ENCODE measurements around the gene ALG11.
A peak's percentile ranks its signal among the peaks of the same experiment; 100 is the strongest.
"Not testable (repeated sequence)": the region's sequence is repeated elsewhere in the genome, so short reads cannot be mapped to it uniquely, and the experiment has no call there.

The ALG11 gene, protein sequence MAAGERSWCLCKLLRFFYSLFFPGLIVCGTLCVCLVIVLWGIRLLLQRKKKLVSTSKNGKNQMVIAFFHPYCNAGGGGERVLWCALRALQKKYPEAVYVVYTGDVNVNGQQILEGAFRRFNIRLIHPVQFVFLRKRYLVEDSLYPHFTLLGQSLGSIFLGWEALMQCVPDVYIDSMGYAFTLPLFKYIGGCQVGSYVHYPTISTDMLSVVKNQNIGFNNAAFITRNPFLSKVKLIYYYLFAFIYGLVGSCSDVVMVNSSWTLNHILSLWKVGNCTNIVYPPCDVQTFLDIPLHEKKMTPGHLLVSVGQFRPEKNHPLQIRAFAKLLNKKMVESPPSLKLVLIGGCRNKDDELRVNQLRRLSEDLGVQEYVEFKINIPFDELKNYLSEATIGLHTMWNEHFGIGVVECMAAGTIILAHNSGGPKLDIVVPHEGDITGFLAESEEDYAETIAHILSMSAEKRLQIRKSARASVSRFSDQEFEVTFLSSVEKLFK

DNA sequence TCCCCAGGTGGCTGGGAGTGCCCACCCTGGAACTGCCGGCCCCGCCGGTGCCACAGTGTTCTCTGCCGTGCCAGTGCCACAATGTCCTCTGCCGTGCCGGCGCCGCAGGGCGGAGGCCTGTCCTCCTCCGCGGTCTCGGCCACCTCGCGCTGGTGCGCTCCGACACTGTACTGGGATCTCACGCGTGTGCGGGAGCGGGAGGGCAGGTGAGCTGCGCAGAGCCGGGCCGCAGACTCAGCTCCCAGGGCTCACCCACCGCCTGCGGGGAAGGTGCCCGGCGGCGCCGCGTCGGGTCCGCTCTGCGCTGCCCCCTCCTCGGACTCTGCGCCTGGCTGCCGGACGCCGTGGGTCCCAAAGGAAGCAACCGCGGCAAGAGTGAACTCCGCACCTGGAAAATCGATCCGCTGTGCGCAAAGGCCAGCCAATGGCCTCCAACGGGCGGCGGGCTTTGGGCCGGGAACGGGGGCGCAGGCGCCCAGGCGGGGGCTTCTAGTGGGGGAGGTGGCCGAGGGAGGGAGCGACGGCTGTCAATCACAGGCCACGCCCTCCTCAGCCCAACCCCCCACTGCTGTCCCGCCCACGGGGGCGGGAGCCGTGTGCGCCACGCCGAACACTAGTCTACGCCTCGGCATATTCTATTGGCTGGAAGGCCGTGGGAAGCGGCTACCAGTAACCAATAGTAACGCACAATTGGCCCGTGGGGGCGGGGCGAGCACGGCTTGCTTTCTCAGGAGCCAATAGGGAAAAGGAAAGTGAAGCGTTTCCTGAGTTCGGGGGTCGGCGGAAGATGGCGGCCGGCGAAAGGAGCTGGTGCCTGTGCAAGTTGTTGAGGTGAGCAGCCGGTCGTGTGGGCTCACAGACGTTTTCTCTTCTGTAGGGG lies at the start of gene ALG11:
TSS of gene ALG11 (plus strand) at position 767 of the 880 bp plus-strand sequence. CDS start at position 788, 21 bp downstream.
- DNase-seq (ENCODE audit: low read depth in 3 of 3): peak; percentile 99

GRCh38 chr13:51966186-51966585 lies 46.0 kb upstream of the ALG11 start:
- no peak for DNase-seq (ENCODE audit: low read depth in 3 of 3)

DNA sequence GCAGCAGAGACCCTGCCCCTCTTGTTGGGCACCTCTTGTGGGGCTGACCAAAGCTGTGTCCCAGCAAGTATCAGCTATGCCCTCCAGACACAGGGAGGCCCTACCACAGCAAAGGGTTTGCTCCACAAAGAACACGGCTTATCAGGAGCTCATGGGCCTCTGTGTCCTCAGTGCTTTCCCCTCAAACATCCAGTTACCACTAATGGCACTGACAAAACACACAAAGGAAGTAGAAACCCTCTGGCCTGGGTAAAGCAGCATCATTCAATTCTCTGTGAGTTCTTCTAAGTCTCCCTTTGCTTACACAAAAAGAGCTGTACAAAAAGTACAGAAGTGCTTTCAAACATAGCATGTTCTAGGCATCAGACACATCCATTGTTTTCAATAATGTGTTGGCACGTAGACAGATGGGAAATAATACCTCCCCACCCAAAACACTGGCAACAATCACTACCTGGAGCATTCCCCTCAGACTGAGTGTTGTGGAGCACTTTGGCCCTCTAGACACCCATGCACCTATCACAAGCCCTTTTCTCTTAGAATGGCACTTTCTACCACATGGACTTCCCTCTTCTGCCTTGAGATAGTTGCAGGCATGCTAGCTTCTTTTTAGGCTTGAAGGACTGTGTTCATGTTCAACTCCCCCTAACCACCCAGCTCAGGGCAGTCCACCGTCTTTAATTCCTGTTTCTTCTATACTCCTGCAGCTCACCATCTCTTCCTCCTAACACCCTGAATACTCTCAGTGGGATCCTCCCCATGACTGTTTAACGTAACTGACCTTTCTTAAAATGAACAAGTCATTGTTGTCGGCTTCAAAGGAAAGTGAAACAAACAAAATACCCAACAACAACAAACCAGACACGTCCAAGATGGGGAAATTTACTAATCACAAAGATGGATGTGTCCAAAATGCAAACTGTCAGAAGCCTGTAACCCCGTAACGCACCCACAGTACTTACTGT lies 44.4 kb upstream of the ALG11 start:
- no peak for DNase-seq (ENCODE audit: low read depth in 3 of 3)

DNA sequence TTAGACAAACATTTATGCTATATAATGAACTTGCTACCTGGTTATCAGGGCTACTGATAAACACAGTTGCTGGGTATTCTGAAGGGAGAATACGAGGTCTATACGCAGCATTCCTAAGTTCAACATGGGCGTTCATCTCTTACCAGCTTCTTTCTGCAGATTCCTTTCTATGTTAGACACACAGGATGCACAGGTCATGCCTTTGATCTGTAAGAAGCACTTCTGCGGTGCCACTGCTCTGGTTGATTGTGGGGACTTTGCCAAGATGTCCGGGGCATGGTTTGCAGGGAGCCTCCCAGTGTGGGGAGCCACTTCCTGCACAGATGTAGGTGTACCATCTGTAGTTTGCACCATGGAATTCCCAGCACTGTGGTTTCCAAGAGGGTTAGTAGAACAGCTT lies 41.8 kb upstream of the ALG11 start:
- DNase-seq (ENCODE audit: low read depth in 3 of 3): no peak

- DNase-seq (ENCODE audit: low read depth in 3 of 3): no peak
Measured at GRCh38 chr13:51971520-51972426, 40.4 kb upstream of the ALG11 start.

- DNase-seq (ENCODE audit: low read depth in 3 of 3): no peak
Measured at GRCh38 chr13:51974482-51974881, 37.7 kb upstream of the ALG11 start.

DNA sequence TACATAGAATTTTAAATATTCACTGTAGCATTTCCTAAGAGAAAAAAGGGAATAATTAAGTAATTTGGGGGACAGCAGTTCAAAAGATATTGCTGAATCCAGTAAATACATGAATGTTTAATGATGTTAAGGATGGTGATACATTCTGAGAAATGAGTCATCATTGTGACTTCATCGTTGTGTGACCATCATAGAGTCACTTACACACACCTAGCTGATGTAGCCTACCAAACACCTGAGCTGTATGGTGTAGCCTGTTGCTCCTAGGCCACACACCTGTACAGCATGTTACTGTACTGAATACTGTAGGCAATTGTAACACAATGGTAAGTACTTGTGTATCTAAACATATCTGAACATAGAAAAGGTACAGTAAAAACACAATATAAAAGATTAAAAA lies 35.8 kb upstream of the ALG11 start:
- DNase-seq (ENCODE audit: low read depth in 3 of 3): no peak

- no peak for DNase-seq (ENCODE audit: low read depth in 3 of 3)
Measured at GRCh38 chr13:51976890-51977289, 35.3 kb upstream of the ALG11 start.

- no peak for DNase-seq (ENCODE audit: low read depth in 3 of 3)
Measured at GRCh38 chr13:51977625-51978024, 34.6 kb upstream of the ALG11 start.

GRCh38 chr13:51978796-51979556 lies 33.2 kb upstream of the ALG11 start:
- no peak for DNase-seq (ENCODE audit: low read depth in 3 of 3)

DNA sequence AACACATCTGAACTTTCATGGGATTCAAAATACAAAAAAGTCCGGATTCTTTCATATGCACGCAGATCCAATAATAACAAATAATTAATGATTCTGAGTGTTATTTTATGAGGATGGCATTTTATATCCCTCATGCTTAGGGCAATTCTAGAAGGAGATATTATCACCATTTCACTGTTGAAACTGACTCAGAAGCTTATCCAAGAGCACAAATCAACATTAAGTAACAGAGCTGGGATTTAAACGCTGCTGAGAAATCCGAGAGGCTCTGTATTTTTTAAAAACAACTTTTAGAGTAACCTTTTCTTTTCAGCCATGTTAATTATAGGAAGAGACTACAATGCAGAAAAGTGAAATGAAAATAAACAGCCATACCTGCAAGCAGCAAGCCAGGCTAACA lies 31.3 kb upstream of the ALG11 start:
- no peak for DNase-seq (ENCODE audit: low read depth in 3 of 3)

GRCh38 chr13:51981355-51981754 lies 30.8 kb upstream of the ALG11 start:
- no peak for DNase-seq (ENCODE audit: low read depth in 3 of 3)

DNA sequence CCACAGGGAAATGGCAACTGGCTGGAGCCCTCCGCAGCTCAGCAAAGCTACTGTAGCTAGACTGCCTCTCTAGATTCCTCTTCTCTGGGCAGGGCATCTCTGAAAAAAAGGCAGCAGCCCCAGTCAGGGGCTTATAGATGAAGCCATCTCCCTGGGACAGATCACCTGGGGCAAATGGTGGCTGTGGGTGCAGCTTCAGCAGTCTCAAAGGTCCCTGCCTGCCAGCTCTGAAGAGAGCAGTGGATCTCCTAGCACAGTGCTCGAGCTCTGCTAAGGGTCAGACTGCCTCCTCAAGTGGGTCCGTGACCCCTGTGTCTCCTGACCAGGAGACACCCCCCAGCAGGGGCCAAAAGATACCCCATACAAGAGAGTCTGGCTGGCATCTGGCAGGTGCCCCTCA lies 28.9 kb upstream of the ALG11 start:
- not testable (repeated sequence) for DNase-seq (ENCODE audit: low read depth in 3 of 3)

DNA sequence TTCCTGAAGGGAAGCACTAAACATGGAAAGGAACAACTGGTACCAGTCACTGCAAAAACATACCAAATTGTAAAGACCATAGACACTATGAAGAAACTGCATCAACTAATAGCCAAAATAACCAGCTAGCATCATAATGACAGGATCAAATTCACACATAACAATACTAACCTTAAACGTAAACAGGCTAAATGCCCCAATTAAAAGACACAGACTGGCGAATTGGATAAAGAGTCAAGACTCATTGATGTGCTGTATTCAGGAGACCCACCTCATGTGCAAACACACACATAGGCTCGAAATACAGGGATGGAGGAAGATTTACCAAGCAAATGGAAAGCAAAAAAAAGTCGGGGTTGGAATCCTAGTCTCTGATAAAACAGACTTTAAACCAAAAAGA lies 27.3 kb upstream of the ALG11 start:
- not testable (repeated sequence) for DNase-seq (ENCODE audit: low read depth in 3 of 3)

DNA sequence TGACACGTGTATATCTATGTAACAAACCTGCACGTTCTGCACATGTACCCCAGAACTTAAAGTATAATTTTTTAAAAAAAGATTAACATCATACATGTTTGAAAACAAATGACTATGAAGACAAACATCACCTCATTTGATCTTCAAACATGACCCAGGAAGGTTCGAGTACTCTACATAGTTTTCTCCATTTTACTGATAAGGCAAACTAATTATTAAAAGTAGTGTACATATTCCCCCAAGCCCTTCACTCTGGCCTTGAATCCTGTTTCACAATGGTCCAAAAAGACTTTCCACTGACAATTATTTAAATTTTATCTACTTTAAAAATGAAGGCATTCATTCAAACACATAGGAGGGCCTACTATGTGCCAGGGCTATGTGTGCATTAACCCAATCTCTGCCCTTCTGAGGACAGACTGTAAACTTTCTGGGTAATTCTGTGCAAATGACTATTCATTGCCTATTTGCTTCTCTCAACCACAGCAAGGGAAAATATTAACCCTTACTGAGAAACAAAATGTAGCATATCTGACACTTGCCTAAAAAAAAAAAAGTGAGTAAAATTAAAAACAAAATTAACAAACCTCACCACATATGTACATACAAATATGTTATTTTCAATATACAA lies 23.1 kb upstream of the ALG11 start:
- DNase-seq (ENCODE audit: low read depth in 3 of 3): no peak

- DNase-seq (ENCODE audit: low read depth in 3 of 3): no peak
Measured at GRCh38 chr13:51993713-51994112, 18.5 kb upstream of the ALG11 start.

DNA sequence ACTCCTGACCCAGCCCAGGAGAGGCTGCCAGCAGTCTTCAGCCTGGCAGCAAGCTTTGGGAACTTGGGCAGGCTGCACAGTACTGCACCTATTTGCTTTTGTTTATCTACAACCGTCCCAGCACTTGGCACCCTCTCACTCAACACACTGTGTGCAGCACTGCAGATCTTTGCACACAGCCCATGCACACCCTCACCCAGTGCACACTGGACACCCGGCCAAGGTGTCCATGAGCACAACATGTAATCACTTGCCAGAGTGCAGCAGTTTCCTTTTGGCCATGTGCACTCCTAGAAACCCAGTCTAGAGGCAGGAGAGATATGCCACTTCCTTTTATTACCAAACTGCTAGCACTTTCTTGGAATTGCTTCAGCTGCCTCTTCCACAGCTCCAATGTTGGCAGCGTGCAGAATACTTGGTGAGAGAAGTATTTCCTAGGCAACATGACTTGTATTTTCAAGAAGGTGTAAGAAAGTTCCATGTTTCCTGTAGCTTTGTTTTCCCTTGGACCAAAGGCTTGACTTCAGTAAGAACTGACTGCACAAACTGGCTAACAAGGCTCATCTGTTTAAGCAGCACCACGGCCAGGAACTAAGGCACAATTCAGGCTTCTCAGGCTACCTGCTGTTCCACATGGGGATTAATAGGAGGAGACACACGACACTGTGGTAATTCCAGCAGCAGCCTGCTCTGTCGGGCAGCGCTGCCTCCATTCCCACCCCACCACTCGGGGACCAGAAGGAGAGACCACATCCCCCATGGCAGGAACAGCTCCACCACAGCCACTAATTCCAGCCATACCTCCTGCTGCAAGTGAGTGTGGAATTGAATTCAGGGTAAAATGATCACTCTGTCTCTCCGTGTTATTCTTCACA lies 16.3 kb upstream of the ALG11 start:
- no peak for DNase-seq (ENCODE audit: low read depth in 3 of 3)

DNA sequence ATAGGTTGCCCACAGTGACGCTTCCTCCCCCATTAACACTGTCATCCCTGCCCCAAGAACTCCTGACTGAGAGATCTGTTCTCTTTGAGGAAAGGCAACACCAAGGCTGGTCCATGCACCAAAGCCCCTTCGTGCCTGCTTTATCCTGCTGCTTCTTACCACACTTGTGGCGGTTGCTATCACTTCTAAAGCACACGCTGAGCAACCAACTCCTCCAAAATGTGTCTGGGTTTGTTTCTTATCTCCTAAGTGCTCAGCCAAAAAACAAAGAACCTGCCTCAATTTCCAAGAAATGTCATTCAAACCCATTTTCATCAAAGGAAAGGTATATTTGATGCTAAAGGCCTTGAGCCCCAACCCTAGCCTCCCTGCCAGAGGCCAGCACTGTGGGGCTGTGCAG lies 15.6 kb upstream of the ALG11 start:
- no peak for DNase-seq (ENCODE audit: low read depth in 3 of 3)
